ENCODE results near the gene CD69. TPM values are rescaled to one million over a fixed set of nuclear protein-coding genes. Genes with fewer than 3 reads are reported as not detected.

The CD69 gene
- total RNA-seq, result 100 to 1,000 TPM; 126 to 158 TPM

GRCh38 chr12:9760699-9761418 is at the start of gene CD69:
TSS of gene CD69 (minus strand) at chr12:9760901. CDS start at chr12:9760820, 81 bp downstream.
- Mint-ChIP-seq H3K36me3 (ENCODE audit: insufficient read depth in 2 of 2) (peaks cover 32 to 40% of the 10 kb centered on the region in 2 donors), H3K27ac (peak within 1 kb of the TSS; percentile 100), H3K4me1 (ENCODE audit: low read depth) (peaks cover 57% of the 10 kb centered on the region), H3K27me3 (ENCODE audit: low read depth) (no peaks in the 10 kb centered on the region), H3K9me3 (peaks cover 0 to 5% of the 10 kb centered on the region in 2 donors), H3K4me3 (peak within 1 kb of the TSS; percentile 90 to 100)
- DNase-seq (peak; percentile 80 to 83), ATAC-seq (replicated peaks in 1 of 2) (peak; percentile 57 to 59)

GRCh38 chr12:9809866-9810265 is 49.2 kb upstream of the CD69 start:
- Mint-ChIP-seq H3K4me1 (ENCODE audit: low read depth) (peaks cover 17% of the 10 kb centered on the region), H3K9me3 (no peaks in the 10 kb centered on the region), H3K27ac (no peak overlapping the region), H3K36me3 (ENCODE audit: insufficient read depth in 2 of 2) (no peaks in the 10 kb centered on the region), H3K4me3 (no peak overlapping the region), H3K27me3 (ENCODE audit: low read depth) (peaks cover 19% of the 10 kb centered on the region)
- DNase-seq (no peak), ATAC-seq (replicated peaks in 1 of 2) (no peak)

GRCh38 chr12:9809338-9809737 is 48.6 kb upstream of the CD69 start:
- H3K27me3 Mint-ChIP-seq (ENCODE audit: low read depth), result peaks cover 19% of the 10 kb centered on the region
- DNase-seq (no peak), ATAC-seq (replicated peaks in 1 of 2) (no peak)
- peaks cover 17% of the 10 kb centered on the region for H3K4me1 Mint-ChIP-seq (ENCODE audit: low read depth)
- H3K4me3 Mint-ChIP-seq, result no peak overlapping the region
- no peak overlapping the region for H3K27ac Mint-ChIP-seq
- no peaks in the 10 kb centered on the region for H3K9me3 Mint-ChIP-seq
- H3K36me3 Mint-ChIP-seq (ENCODE audit: insufficient read depth in 2 of 2), result no peaks in the 10 kb centered on the region

GRCh38 chr12:9808504-9808903 is 47.8 kb upstream of the CD69 start:
- H3K9me3 Mint-ChIP-seq, result no peaks in the 10 kb centered on the region
- no peak overlapping the region for H3K27ac Mint-ChIP-seq
- H3K4me1 Mint-ChIP-seq (ENCODE audit: low read depth), result peaks cover 10% of the 10 kb centered on the region
- H3K27me3 Mint-ChIP-seq (ENCODE audit: low read depth), result peaks cover 19% of the 10 kb centered on the region
- no peak overlapping the region for H3K4me3 Mint-ChIP-seq
- ATAC-seq (replicated peaks in 1 of 2) (no peak), DNase-seq (no peak)
- H3K36me3 Mint-ChIP-seq (ENCODE audit: insufficient read depth in 2 of 2), result no peaks in the 10 kb centered on the region

- peaks cover 19% of the 10 kb centered on the region for H3K27me3 Mint-ChIP-seq (ENCODE audit: low read depth)
- no peaks in the 10 kb centered on the region for H3K9me3 Mint-ChIP-seq
- H3K27ac Mint-ChIP-seq, result no peak overlapping the region
- H3K4me1 Mint-ChIP-seq (ENCODE audit: low read depth), result peaks cover 7% of the 10 kb centered on the region
- ATAC-seq (replicated peaks in 1 of 2) (no peak), DNase-seq (no peak)
- H3K4me3 Mint-ChIP-seq, result no peak overlapping the region
- H3K36me3 Mint-ChIP-seq (ENCODE audit: insufficient read depth in 2 of 2), result no peaks in the 10 kb centered on the region
Observed at GRCh38 chr12:9806714-9807113, 46.0 kb upstream of the CD69 start.

GRCh38 chr12:9805883-9806282 is 45.2 kb upstream of the CD69 start:
- peaks cover 18% of the 10 kb centered on the region for H3K27me3 Mint-ChIP-seq (ENCODE audit: low read depth)

GRCh38 chr12:9799961-9800360 is 39.3 kb upstream of the CD69 start:
- peaks cover 0 to 1% of the 10 kb centered on the region in 2 donors for H3K36me3 Mint-ChIP-seq (ENCODE audit: insufficient read depth in 2 of 2)
- DNase-seq (no peak), ATAC-seq (replicated peaks in 1 of 2) (no peak)
- H3K9me3 Mint-ChIP-seq, result peaks cover 3% of the 10 kb centered on the region in 2 donors
- H3K4me3 Mint-ChIP-seq, result no peak overlapping the region
- H3K27me3 Mint-ChIP-seq (ENCODE audit: low read depth), result no peaks in the 10 kb centered on the region
- peaks cover 37% of the 10 kb centered on the region for H3K4me1 Mint-ChIP-seq (ENCODE audit: low read depth)
- no peak overlapping the region for H3K27ac Mint-ChIP-seq

More at GRCh38 chr12:9805883-9806282, 45.2 kb upstream of the CD69 start:
- DNase-seq (no peak), ATAC-seq (replicated peaks in 1 of 2) (no peak)
- Mint-ChIP-seq H3K9me3 (peaks cover 3% of the 10 kb centered on the region in 2 donors), H3K4me3 (no peak overlapping the region), H3K4me1 (ENCODE audit: low read depth) (peaks cover 4% of the 10 kb centered on the region), H3K36me3 (ENCODE audit: insufficient read depth in 2 of 2) (no peaks in the 10 kb centered on the region), H3K27ac (no peak overlapping the region)

- Mint-ChIP-seq H3K36me3 (ENCODE audit: insufficient read depth in 2 of 2) (peaks cover 0 to 1% of the 10 kb centered on the region in 2 donors), H3K4me1 (ENCODE audit: low read depth) (peaks cover 53% of the 10 kb centered on the region), H3K4me3 (peak overlapping the region; percentile 46 to 72), H3K27me3 (ENCODE audit: low read depth) (no peaks in the 10 kb centered on the region), H3K27ac (peak overlapping the region; percentile 49), H3K9me3 (peaks cover 3 to 4% of the 10 kb centered on the region in 2 donors)
- ATAC-seq (replicated peaks in 1 of 2) (peak; percentile 79 to 80), DNase-seq (peak; percentile 60 to 73)
Observed at GRCh38 chr12:9797722-9798619, 37.3 kb upstream of the CD69 start.

- H3K4me3 Mint-ChIP-seq, result peak overlapping the region; percentile 72 to 88
- H3K27me3 Mint-ChIP-seq (ENCODE audit: low read depth), result no peaks in the 10 kb centered on the region
- H3K4me1 Mint-ChIP-seq (ENCODE audit: low read depth), result peaks cover 63% of the 10 kb centered on the region
- peaks cover 3 to 4% of the 10 kb centered on the region in 2 donors for H3K9me3 Mint-ChIP-seq
- H3K36me3 Mint-ChIP-seq (ENCODE audit: insufficient read depth in 2 of 2), result peaks cover 0 to 1% of the 10 kb centered on the region in 2 donors
- peak overlapping the region; percentile 94 for H3K27ac Mint-ChIP-seq
- DNase-seq, result no peak
- no peak for ATAC-seq (replicated peaks in 1 of 2)
Observed at GRCh38 chr12:9796971-9797370, 36.3 kb upstream of the CD69 start.

- ATAC-seq (replicated peaks in 1 of 2) (peak; percentile 39 to 43), DNase-seq (peak in 1 of 2 donors; percentile 33)
Observed at GRCh38 chr12:9796346-9796745, 35.6 kb upstream of the CD69 start.

GRCh38 chr12:9795945-9796344 is 35.2 kb upstream of the CD69 start:
- no peak for ATAC-seq (replicated peaks in 1 of 2)
- Mint-ChIP-seq H3K9me3 (peaks cover under 1 to 4% of the 10 kb centered on the region in 2 donors), H3K36me3 (ENCODE audit: insufficient read depth in 2 of 2) (peaks cover 0 to 1% of the 10 kb centered on the region in 2 donors), H3K4me1 (ENCODE audit: low read depth) (peaks cover 74% of the 10 kb centered on the region), H3K27ac (peak overlapping the region; percentile 94), H3K27me3 (ENCODE audit: low read depth) (no peaks in the 10 kb centered on the region), H3K4me3 (peak overlapping the region; percentile 72 to 88)
- no peak for DNase-seq

More at GRCh38 chr12:9796346-9796745, 35.6 kb upstream of the CD69 start:
- peaks cover 70% of the 10 kb centered on the region for H3K4me1 Mint-ChIP-seq (ENCODE audit: low read depth)
- H3K9me3 Mint-ChIP-seq, result peaks cover 3 to 5% of the 10 kb centered on the region in 2 donors
- no peaks in the 10 kb centered on the region for H3K27me3 Mint-ChIP-seq (ENCODE audit: low read depth)
- H3K36me3 Mint-ChIP-seq (ENCODE audit: insufficient read depth in 2 of 2), result peaks cover 0 to 1% of the 10 kb centered on the region in 2 donors
- peak overlapping the region; percentile 72 to 88 for H3K4me3 Mint-ChIP-seq
- peak overlapping the region; percentile 94 for H3K27ac Mint-ChIP-seq

- peaks cover 78% of the 10 kb centered on the region for H3K4me1 Mint-ChIP-seq (ENCODE audit: low read depth)
- peak; percentile 49 to 54 for ATAC-seq (replicated peaks in 1 of 2)
- H3K9me3 Mint-ChIP-seq, result peaks cover 2 to 7% of the 10 kb centered on the region in 2 donors
- peak overlapping the region; percentile 72 to 88 for H3K4me3 Mint-ChIP-seq
- DNase-seq, result no peak
- peak overlapping the region; percentile 94 for H3K27ac Mint-ChIP-seq
- H3K27me3 Mint-ChIP-seq (ENCODE audit: low read depth), result no peaks in the 10 kb centered on the region
- H3K36me3 Mint-ChIP-seq (ENCODE audit: insufficient read depth in 2 of 2), result peaks cover 3 to 4% of the 10 kb centered on the region in 2 donors
Observed at GRCh38 chr12:9794484-9795093, 33.9 kb upstream of the CD69 start.
